GM21528 (cell line): ENCODE data around the gene AOPEP.

ENCODE experiments used
- ATAC-seq: cut with Tn5 transposase; IDR thresholded peaks from one replicate; pipeline ENCODE4 v1.9.1; 2021; ENCODE audit warnings: mild to moderate bottlenecking, moderate library complexity; ENCODE audit not compliant: unreplicated experiment, low FRiP score

Gene AOPEP

GRCh38 chr9:94726495-94727191, at the start of gene AOPEP:
Gene AOPEP, plus strand, starts transcription at chr9:94726699. Its CDS starts 33,085 bp downstream, at chr9:94759784.
- peak; percentile 96 for ATAC-seq

- ATAC-seq = no peak
Measured at GRCh38 chr9:94677929-94678328, 48.6 kb upstream of the AOPEP start.

GRCh38 chr9:94679587-94679986, 46.9 kb upstream of the AOPEP start:
- no peak for ATAC-seq

GRCh38 chr9:94680020-94680419, 46.5 kb upstream of the AOPEP start:
- ATAC-seq = no peak

- ATAC-seq = no peak
Measured at GRCh38 chr9:94680621-94681020, 45.9 kb upstream of the AOPEP start.

- ATAC-seq = no peak
Measured at GRCh38 chr9:94681508-94681907, 45.0 kb upstream of the AOPEP start.

- no peak for ATAC-seq
Measured at GRCh38 chr9:94685359-94685758, 41.1 kb upstream of the AOPEP start.

GRCh38 chr9:94687451-94687850, 39.0 kb upstream of the AOPEP start:
- no peak for ATAC-seq

- ATAC-seq = no peak
Measured at GRCh38 chr9:94690344-94690743, 36.2 kb upstream of the AOPEP start.

- no peak for ATAC-seq
Measured at GRCh38 chr9:94692601-94693000, 33.9 kb upstream of the AOPEP start.

GRCh38 chr9:94693485-94694204, 32.9 kb upstream of the AOPEP start:
- ATAC-seq = no peak

- no peak for ATAC-seq
Measured at GRCh38 chr9:94696545-94696944, 30.0 kb upstream of the AOPEP start.

GRCh38 chr9:94697972-94698581, 28.4 kb upstream of the AOPEP start:
- no peak for ATAC-seq

GRCh38 chr9:94699715-94700373, 26.7 kb upstream of the AOPEP start:
- ATAC-seq = no peak

GRCh38 chr9:94700445-94700844, 26.1 kb upstream of the AOPEP start:
- ATAC-seq = no peak

GRCh38 chr9:94703488-94704140, 22.9 kb upstream of the AOPEP start:
- ATAC-seq = no peak

- no peak for ATAC-seq
Measured at GRCh38 chr9:94705162-94705702, 21.3 kb upstream of the AOPEP start.

- no peak for ATAC-seq
Measured at GRCh38 chr9:94706922-94707321, 19.6 kb upstream of the AOPEP start.

GRCh38 chr9:94713436-94714215, 12.9 kb upstream of the AOPEP start:
- no peak for ATAC-seq

- ATAC-seq = no peak
Measured at GRCh38 chr9:94714494-94714893, 12.0 kb upstream of the AOPEP start.
